GM06990 (cell line): ENCODE results near the gene HLA-DQA1.

Source experiments
- DNase-seq: peaks from one replicate; pipeline ENCODE4 v3.0.0-alpha.2; 2011; ENCODE audit not compliant: insufficient read length; ENCODE audit errors: extremely low read depth
- H3K27me3 ChIP-seq: replicated peaks from 2 replicates; pipeline ENCODE4 v1.6.0; 2011; ENCODE audit warnings: low read length; ENCODE audit not compliant: control insufficient read depth, insufficient read depth
- H3K36me3 ChIP-seq: 2 replicates; pipeline ENCODE4 v1.5.1; 2011; ENCODE audit warnings: low read length; ENCODE audit not compliant: control insufficient read depth, insufficient read depth
- H3K4me3 ChIP-seq: replicated peaks from 2 replicates; pipeline ENCODE4 v1.5.1; 2011; ENCODE audit warnings: low read depth, mild to moderate bottlenecking, control low read depth, low read length
- TF ChIP-seq, protein P1 (sequence below): IDR thresholded peaks from 2 replicates; pipeline ENCODE4 v1.5.1; 2011; ENCODE audit warnings: low read length, control low read depth, mild to moderate bottlenecking, inconsistent platforms; ENCODE audit not compliant: insufficient read depth, poor library complexity, severe bottlenecking

Gene HLA-DQA1

DNA sequence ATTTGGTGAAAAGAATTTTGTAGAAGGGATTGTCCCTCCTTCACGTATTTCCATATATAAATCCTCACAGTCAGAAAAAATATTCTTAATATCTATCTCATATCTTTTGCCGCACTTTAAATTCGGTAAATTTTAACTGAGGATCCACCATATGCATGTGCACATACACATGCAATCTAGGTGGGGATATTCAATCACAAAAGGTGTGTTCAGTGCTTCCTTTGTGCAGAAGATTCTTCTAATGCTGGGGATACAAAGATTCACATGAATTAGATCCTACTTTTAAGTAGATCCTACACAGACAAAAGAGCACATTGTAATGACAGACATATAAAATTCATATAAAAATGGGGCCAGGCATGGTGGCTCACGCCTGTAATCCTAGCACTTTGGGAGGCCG, 34.0 kb upstream of the HLA-DQA1 start:
- no peaks in the 10 kb centered on the region for H3K27me3 ChIP-seq
- TF ChIP-seq, protein P1, sequence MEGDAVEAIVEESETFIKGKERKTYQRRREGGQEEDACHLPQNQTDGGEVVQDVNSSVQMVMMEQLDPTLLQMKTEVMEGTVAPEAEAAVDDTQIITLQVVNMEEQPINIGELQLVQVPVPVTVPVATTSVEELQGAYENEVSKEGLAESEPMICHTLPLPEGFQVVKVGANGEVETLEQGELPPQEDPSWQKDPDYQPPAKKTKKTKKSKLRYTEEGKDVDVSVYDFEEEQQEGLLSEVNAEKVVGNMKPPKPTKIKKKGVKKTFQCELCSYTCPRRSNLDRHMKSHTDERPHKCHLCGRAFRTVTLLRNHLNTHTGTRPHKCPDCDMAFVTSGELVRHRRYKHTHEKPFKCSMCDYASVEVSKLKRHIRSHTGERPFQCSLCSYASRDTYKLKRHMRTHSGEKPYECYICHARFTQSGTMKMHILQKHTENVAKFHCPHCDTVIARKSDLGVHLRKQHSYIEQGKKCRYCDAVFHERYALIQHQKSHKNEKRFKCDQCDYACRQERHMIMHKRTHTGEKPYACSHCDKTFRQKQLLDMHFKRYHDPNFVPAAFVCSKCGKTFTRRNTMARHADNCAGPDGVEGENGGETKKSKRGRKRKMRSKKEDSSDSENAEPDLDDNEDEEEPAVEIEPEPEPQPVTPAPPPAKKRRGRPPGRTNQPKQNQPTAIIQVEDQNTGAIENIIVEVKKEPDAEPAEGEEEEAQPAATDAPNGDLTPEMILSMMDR = no peak
- no peaks in the 10 kb centered on the region for H3K36me3 ChIP-seq
- no peak overlapping the region for H3K4me3 ChIP-seq
- DNase-seq = no peak

DNA sequence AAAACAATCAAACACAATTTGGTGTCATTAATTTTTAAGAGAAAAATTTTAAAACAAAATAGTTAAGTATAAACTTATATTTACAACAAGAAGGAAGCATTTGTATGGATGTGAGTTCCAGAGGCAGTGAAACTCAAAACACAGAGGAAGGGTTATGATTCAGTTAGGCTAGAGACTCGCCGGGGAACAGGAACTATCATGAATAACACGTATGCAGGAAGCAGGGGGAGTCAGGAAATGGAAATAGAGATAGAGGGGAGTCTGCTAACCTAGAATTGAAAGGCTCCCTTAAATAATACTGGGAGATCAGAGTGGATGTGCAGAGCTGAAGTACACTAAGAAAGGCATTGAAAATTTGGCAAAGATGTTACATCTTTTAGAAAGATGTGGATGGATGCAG, 33.3 kb upstream of the HLA-DQA1 start:
- peak; percentile 72 for DNase-seq
- Histone ChIP-seq H3K36me3 (no peaks in the 10 kb centered on the region), H3K4me3 (peak overlapping the region; percentile 44), H3K27me3 (no peaks in the 10 kb centered on the region)
- TF ChIP-seq, protein P1 = no peak

DNA sequence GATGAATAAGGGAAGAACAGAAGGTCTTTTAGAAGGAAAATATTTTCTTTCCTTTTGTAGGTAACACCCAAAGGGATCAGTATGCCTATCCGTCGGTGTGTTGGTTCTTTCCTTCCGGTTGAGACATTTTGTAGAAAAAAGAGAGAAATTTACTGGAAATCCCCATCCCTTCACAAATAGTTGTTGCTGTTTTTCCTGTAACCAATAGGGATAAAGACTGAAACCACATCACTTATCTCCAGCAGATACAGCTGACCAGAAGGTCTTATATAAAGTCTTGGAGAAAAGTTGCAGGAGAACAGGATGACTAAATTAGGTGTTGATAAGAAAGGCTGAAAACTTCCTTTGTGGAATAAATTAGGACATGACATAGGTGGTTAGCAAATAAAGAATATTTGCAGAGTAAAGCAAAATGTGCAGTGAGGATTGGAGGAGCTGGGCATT, 32.8 kb upstream of the HLA-DQA1 start:
- H3K27me3 ChIP-seq = no peaks in the 10 kb centered on the region
- DNase-seq = peak; percentile 68
- H3K4me3 ChIP-seq = peak overlapping the region; percentile 44
- TF ChIP-seq, protein P1 = no peak
- H3K36me3 ChIP-seq = no peaks in the 10 kb centered on the region

DNA sequence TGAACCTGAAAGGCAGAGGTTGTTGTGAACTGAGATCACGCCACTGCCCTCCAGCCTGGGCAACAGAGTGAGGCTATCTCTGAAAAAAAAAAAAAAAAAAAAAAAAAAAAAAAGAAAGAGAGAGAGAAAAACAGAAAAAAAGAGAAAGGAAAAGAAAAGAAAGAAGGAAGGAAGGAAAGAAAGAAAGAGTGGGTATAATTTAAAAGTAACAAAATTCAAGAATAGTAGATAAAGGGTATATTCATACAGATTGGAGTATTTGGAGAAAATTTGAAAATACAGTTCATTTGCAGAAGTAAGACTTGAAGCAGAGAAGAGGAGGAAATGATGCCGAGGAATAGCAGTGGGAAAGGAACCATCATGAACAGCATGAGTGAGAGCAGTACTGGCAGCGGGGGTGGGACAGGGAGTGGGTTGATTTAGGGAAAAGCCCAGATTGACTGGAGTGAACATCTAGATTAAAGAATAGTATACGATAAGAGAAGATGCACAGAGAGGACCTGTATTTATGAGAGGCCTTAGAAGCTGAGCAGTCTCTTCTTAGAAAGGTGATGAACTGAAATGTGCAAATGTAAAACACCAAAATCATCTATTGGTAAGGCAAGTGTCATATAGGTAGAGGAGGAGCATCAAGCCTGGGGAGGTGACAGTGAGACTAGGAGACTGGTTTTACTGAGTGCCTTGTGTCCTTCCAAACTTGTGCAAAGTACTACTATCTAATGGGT, 29.8 kb upstream of the HLA-DQA1 start:
- no peaks in the 10 kb centered on the region for H3K27me3 ChIP-seq
- DNase-seq = no peak
- no peak overlapping the region for H3K4me3 ChIP-seq
- H3K36me3 ChIP-seq = no peaks in the 10 kb centered on the region
- TF ChIP-seq, protein P1 = no peak

DNA sequence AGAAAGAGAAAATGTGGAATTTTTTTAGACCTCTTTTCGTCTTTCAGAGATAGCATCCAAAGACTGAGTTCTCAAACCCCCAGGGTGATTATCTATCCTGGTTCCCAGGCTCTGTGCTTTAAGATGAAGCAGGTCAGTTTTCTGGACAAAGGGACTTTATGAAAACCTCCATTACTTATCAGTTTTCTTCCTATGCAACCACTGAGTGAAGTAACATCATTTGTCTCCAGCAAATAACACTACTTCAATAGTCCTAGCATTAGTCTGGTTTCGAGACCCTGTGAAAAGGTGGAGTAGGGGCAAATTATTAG, 29.3 kb upstream of the HLA-DQA1 start:
- no peak for DNase-seq
- Histone ChIP-seq H3K36me3 (no peaks in the 10 kb centered on the region), H3K4me3 (no peak overlapping the region), H3K27me3 (no peaks in the 10 kb centered on the region)
- TF ChIP-seq, protein P1 = no peak

DNA sequence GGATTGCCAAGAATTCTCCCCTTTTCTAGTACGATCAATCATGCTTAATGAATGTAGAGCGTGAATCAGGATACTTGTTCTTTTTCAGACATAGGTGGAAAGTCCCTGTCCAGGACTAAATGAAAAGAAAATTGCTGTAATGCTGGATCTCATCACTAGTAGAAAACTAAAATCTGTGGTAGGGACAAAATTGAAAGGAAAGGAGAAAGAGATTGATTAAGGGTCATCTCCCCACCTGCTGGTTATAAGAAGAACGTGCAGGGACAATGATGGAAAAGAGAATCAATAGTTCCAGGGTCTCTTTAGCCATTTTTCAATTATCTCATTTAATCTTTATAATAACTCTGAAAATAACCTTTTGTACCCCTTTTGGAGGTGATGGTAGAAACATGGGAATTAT, 28.8 kb upstream of the HLA-DQA1 start:
- Histone ChIP-seq H3K4me3 (no peak overlapping the region), H3K36me3 (no peaks in the 10 kb centered on the region), H3K27me3 (no peaks in the 10 kb centered on the region)
- no peak for DNase-seq
- TF ChIP-seq, protein P1 = no peak
